Neural cell (in vitro differentiated cells): ENCODE data around the gene OCSTAMP. TPM values are rescaled to one million over a fixed set of nuclear protein-coding genes. Genes with fewer than 3 reads are reported as not detected.

Experiments
- H2AFZ ChIP-seq: fragments of 200-600, 300-800 bp; sonication (generic), shearing (Covaris generic); 2 replicates; pipeline ENCODE4 v1.6.0; 2014; ENCODE audit warnings: low read depth, mild to moderate bottlenecking, antibody characterized with exemption, low read length, moderate library complexity
- H3F3A ChIP-seq: fragments of 200-600 bp; shearing (Covaris generic); 2 replicates; pipeline ENCODE4 v1.6.1; 2016; ENCODE audit warnings: mild to moderate bottlenecking, moderate library complexity, mixed read lengths, antibody characterized with exemption, low read length; ENCODE audit not compliant: insufficient read depth, poor library complexity, severe bottlenecking
- H3K27ac ChIP-seq: fragments of 200-600, 300-800 bp; sonication (generic), shearing (Covaris generic); 2 replicates; pipeline ENCODE4 v1.5.1; 2014; ENCODE audit warnings: mild to moderate bottlenecking, low read length, moderate library complexity
- H3K27me3 ChIP-seq: fragments of 300-800, 200-600 bp; sonication (generic), shearing (Covaris generic); 2 replicates; pipeline ENCODE4 v1.6.0; 2014; ENCODE audit warnings: mild to moderate bottlenecking, low read depth, low read length, moderate library complexity; ENCODE audit not compliant: insufficient read depth
- H3K36me3 ChIP-seq: fragments of 300-800, 200-600 bp; sonication (generic), shearing (Covaris generic); 2 replicates; pipeline ENCODE4 v1.5.1; 2014; ENCODE audit warnings: mild to moderate bottlenecking, antibody characterized with exemption, low read length, moderate library complexity; ENCODE audit not compliant: insufficient read depth
- H3K4me2 ChIP-seq: fragments of 300-800, 200-600 bp; sonication (generic), shearing (Covaris generic); 2 replicates; pipeline ENCODE4 v1.6.0; 2014; ENCODE audit warnings: mild to moderate bottlenecking, low read length
- H3K4me3 ChIP-seq: fragments of 300-800, 200-600 bp; sonication (generic), shearing (Covaris generic); 2 replicates; pipeline ENCODE4 v1.5.1; 2014; ENCODE audit warnings: mild to moderate bottlenecking, low read length, moderate library complexity
- H3K79me2 ChIP-seq: fragments of 200-600 bp; shearing (Covaris generic); replicated peaks from 2 replicates; pipeline ENCODE4 v1.6.0; 2014; ENCODE audit warnings: mild to moderate bottlenecking, low read length, moderate library complexity; ENCODE audit not compliant: insufficient read depth
- H3K9ac ChIP-seq: fragments of 300-800, 200-600 bp; sonication (generic), shearing (Covaris generic); 2 replicates; pipeline ENCODE4 v1.6.1; 2016; ENCODE audit warnings: mild to moderate bottlenecking, low read length, mixed read lengths
- H3K9me2 ChIP-seq: fragments of 200-600 bp; shearing (Covaris generic); 2 replicates; pipeline ENCODE4 v1.6.1; 2016; ENCODE audit warnings: mild to moderate bottlenecking, low read length, mixed read lengths; ENCODE audit not compliant: insufficient read depth
- H3K9me3 ChIP-seq: fragments of 200-600, 300-800 bp; sonication (generic), shearing (Covaris generic); 2 replicates; pipeline ENCODE4 v1.6.1; 2016; ENCODE audit warnings: mild to moderate bottlenecking, mixed run types, low read length, moderate library complexity, mixed read lengths
- H4K20me1 ChIP-seq: fragments of 200-600 bp; shearing (Covaris generic); 2 replicates; pipeline ENCODE4 v1.6.1; 2016; ENCODE audit warnings: mild to moderate bottlenecking, mixed run types; ENCODE audit not compliant: insufficient read depth
- CTCF ChIP-seq: fragments of 450-650 bp; IDR thresholded peaks from 2 replicates; pipeline ENCODE4 v1.5.1; 2014; ENCODE audit warnings: antibody characterized with exemption, mild to moderate bottlenecking, moderate library complexity; ENCODE audit not compliant: poor library complexity, severe bottlenecking
- EP300 ChIP-seq: fragments of 450-650 bp; conservative IDR thresholded peaks from 2 replicates; pipeline ENCODE4 v1.6.1; 2014; ENCODE audit warnings: antibody characterized with exemption, mild to moderate bottlenecking, moderate library complexity; ENCODE audit not compliant: poor library complexity, severe bottlenecking
- EZH2 ChIP-seq: fragments of 200-600, 300-800 bp; shearing (Covaris generic), sonication (generic); IDR thresholded peaks from 2 replicates; pipeline ENCODE4 v1.6.1; 2014; ENCODE audit warnings: antibody characterized with exemption, low read length, borderline replicate concordance, mild to moderate bottlenecking; ENCODE audit not compliant: insufficient read depth, poor library complexity, severe bottlenecking
- MXI1 ChIP-seq: fragments of 450-650 bp; conservative IDR thresholded peaks from 2 replicates; pipeline ENCODE4 v1.6.1; 2014; ENCODE audit warnings: antibody characterized with exemption, mild to moderate bottlenecking; ENCODE audit not compliant: poor library complexity, severe bottlenecking
- POLR2AphosphoS5 ChIP-seq: IDR thresholded peaks from 2 replicates; pipeline ENCODE4 v1.6.1; 2012
- RAD21 ChIP-seq: fragments of 450-650 bp; conservative IDR thresholded peaks from 2 replicates; pipeline ENCODE4 v1.6.1; 2014; ENCODE audit warnings: antibody characterized with exemption, mild to moderate bottlenecking, moderate library complexity
- REST ChIP-seq: IDR thresholded peaks from 2 replicates; pipeline ENCODE4 v1.6.1; 2012; ENCODE audit warnings: borderline replicate concordance
- SMC3 ChIP-seq: fragments of 450-650 bp; conservative IDR thresholded peaks from 2 replicates; pipeline ENCODE4 v1.6.1; 2014; ENCODE audit warnings: antibody characterized with exemption, mild to moderate bottlenecking, moderate library complexity; ENCODE audit not compliant: poor library complexity
- TAF1 ChIP-seq: IDR thresholded peaks from 2 replicates; pipeline ENCODE4 v1.6.1; 2012; ENCODE audit warnings: low read depth
- polyA plus RNA-seq: library from polyadenylated mRNA; depleted of rRNA; stranded (reverse); fragments of >200 nt; gene quantifications from 2 replicates; pipeline ENCODE4 v1.2.3, GENCODE V29; 2014

The OCSTAMP gene
- polyA plus RNA-seq, 1 donor from 2014 or later, result not detected

DNA sequence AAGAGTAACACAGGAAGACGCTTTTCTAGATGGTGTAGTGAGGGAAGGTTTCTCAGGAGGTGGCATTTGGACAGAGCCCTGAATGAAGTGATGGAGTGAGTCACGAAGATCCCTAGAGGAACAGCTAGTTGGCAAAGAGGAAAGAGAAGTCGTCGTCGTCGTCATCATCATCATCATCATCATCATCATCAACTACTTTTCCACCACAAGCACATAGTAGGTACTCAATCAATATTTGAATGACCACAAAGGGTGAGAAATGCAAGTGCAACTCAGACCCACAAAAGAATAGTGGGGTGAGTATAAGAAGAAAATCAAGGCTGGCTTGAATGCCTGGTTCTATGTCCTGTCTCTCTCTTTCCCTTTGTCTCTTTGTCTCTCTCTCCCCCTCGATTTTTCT, 28.3 kb upstream of the OCSTAMP start:
- Histone ChIP-seq H3F3A (no peaks in the 10 kb centered on the region), H3K4me3 (no peak overlapping the region), H3K9me3 (peaks cover 2% of the 10 kb centered on the region), H4K20me1 (no peaks in the 10 kb centered on the region), H2AFZ (no peak overlapping the region), H3K4me2 (no peak overlapping the region), H3K27me3 (no peaks in the 10 kb centered on the region), H3K27ac (no peak overlapping the region), H3K9me2 (no peaks in the 10 kb centered on the region), H3K9ac (no peak overlapping the region), H3K36me3 (no peaks in the 10 kb centered on the region), H3K79me2 (no peaks in the 10 kb centered on the region)
- TF ChIP-seq POLR2AphosphoS5, result no peak
- TF ChIP-seq CTCF, result no peak
- no peak for TF ChIP-seq RAD21
- no peak for TF ChIP-seq EP300
- no peak for TF ChIP-seq TAF1
- no peak for TF ChIP-seq REST
- TF ChIP-seq MXI1, result no peak
- no peak for TF ChIP-seq EZH2
- no peak for TF ChIP-seq SMC3

- H3K4me3 ChIP-seq, result no peak overlapping the region
- no peak overlapping the region for H3K4me2 ChIP-seq
- H4K20me1 ChIP-seq, result no peaks in the 10 kb centered on the region
- H3K27ac ChIP-seq, result no peak overlapping the region
- H3K9me2 ChIP-seq, result no peaks in the 10 kb centered on the region
- H2AFZ ChIP-seq, result no peak overlapping the region
- H3F3A ChIP-seq, result no peaks in the 10 kb centered on the region
- H3K79me2 ChIP-seq, result no peaks in the 10 kb centered on the region
- no peaks in the 10 kb centered on the region for H3K36me3 ChIP-seq
- peaks cover 2% of the 10 kb centered on the region for H3K9me3 ChIP-seq
- no peaks in the 10 kb centered on the region for H3K27me3 ChIP-seq
- TF ChIP-seq TAF1 (no peak), EP300 (no peak), POLR2AphosphoS5 (no peak), CTCF (no peak), REST (no peak), EZH2 (no peak), SMC3 (no peak), MXI1 (no peak), RAD21 (no peak)
- no peak overlapping the region for H3K9ac ChIP-seq
Measured at GRCh38 chr20:46576774-46577395, 26.4 kb upstream of the OCSTAMP start.
